Measurements from ENCODE around the gene MAT2A. TPM values are rescaled to one million over a fixed set of nuclear protein-coding genes. Genes with fewer than 3 reads are reported as not detected.

Gene MAT2A
- total RNA-seq, 1 donor, result 161 TPM

DNA sequence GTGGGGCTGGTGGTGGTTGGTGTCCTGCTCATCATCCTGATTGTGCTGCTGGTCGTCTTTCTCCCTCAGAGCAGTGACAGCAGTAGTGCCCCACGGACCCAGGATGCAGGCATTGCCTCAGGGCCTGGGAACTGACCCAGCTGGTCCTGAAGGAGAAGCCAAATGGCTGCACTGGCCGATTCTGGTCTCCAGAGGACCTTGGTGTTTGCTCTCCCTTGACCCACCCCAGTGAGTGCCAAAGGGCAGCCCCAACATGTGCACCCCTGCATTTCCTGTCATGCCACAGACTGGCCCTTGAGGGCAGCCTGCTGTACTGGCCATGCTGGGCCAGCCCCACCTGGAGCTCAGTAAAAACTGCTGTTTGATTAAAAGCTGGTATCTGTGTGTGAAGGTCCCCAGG, 54.1 kb downstream of the MAT2A start:
- H3K4me3 ChIP-seq (ENCODE audit: low read depth, low read length), result no peak overlapping the region
- DNase-seq (ENCODE audit: low read depth), result no peak
- TF ChIP-seq, protein P1, sequence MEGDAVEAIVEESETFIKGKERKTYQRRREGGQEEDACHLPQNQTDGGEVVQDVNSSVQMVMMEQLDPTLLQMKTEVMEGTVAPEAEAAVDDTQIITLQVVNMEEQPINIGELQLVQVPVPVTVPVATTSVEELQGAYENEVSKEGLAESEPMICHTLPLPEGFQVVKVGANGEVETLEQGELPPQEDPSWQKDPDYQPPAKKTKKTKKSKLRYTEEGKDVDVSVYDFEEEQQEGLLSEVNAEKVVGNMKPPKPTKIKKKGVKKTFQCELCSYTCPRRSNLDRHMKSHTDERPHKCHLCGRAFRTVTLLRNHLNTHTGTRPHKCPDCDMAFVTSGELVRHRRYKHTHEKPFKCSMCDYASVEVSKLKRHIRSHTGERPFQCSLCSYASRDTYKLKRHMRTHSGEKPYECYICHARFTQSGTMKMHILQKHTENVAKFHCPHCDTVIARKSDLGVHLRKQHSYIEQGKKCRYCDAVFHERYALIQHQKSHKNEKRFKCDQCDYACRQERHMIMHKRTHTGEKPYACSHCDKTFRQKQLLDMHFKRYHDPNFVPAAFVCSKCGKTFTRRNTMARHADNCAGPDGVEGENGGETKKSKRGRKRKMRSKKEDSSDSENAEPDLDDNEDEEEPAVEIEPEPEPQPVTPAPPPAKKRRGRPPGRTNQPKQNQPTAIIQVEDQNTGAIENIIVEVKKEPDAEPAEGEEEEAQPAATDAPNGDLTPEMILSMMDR (IDR thresholded peaks at IDR 0.05; ENCODE audit: insufficient read depth, low read length), result no peak

Small RNAs within 50 kb of the gene (small RNA-seq; reads per million reads assigned to genes)
- not detected for gene RN7SL126P

Other genes with a start within 250 kb of the MAT2A start
- gene TGOLN2, start 211.2 kb upstream of the MAT2A start, total RNA-seq (ENCODE audit: low replicate concordance), result 90.3 and 112 TPM in 2 replicates
- 31.2 and 60.1 TPM in 2 replicates for gene RETSAT, start 184.6 kb upstream of the MAT2A start, total RNA-seq (ENCODE audit: low replicate concordance)
- gene ELMOD3, start 184.4 kb upstream of the MAT2A start, total RNA-seq (ENCODE audit: low replicate concordance), result 9.0 and 19.3 TPM in 2 replicates
- gene CAPG, start 128.8 kb upstream of the MAT2A start, total RNA-seq (ENCODE audit: low replicate concordance), result 131 and 144 TPM in 2 replicates
- gene SH2D6, start 120.5 kb upstream of the MAT2A start, total RNA-seq (ENCODE audit: low replicate concordance), result 0.27 TPM in 1 of 2 replicates, not detected in the other
- 26.7 and 43.3 TPM in 2 replicates for gene GGCX, start 22.3 kb downstream of the MAT2A start, total RNA-seq (ENCODE audit: low replicate concordance)
- 0.54 and 1.7 TPM in 2 replicates for gene VAMP8, start 38.4 kb downstream of the MAT2A start, total RNA-seq (ENCODE audit: low replicate concordance)
- gene VAMP5, start 45.3 kb downstream of the MAT2A start, total RNA-seq (ENCODE audit: low replicate concordance), result 33.8 and 56.2 TPM in 2 replicates
- 86.7 and 213 TPM in 2 replicates for gene RNF181, start 56.6 kb downstream of the MAT2A start, total RNA-seq (ENCODE audit: low replicate concordance)
- 7.4 and 8.6 TPM in 2 replicates for gene TMEM150A, start 63.5 kb downstream of the MAT2A start, total RNA-seq (ENCODE audit: low replicate concordance)
- 4.6 and 22.2 TPM in 2 replicates for gene C2orf68, start 72.9 kb downstream of the MAT2A start, total RNA-seq (ENCODE audit: low replicate concordance)
- 45.6 and 251 TPM in 2 replicates for gene USP39, start 77.0 kb downstream of the MAT2A start, total RNA-seq (ENCODE audit: low replicate concordance)
- gene SFTPB, start 129.0 kb downstream of the MAT2A start, total RNA-seq (ENCODE audit: low replicate concordance), result 0.09 TPM in 1 of 2 replicates, not detected in the other
- not detected in 2 replicates for gene GNLY, start 155.2 kb downstream of the MAT2A start, total RNA-seq (ENCODE audit: low replicate concordance)
- gene ATOH8, start 214.8 kb downstream of the MAT2A start, total RNA-seq (ENCODE audit: low replicate concordance), result 17.0 and 22.0 TPM in 2 replicates